NCI-H524 treated with DMSO at 0.1 percent for 48 hours (cell line): ENCODE data around the gene F10.
"Not testable (repeated sequence)": the region's sequence is repeated elsewhere in the genome, so short reads cannot be mapped to it uniquely, and the experiment has no call there.

Experiments used
- DNase-seq: peaks from one replicate; lab custom pipeline; 2025; lab: John Stamatoyannopoulos, UW

F10 gene

GRCh38 chr13:113102302-113102701, 20.3 kb upstream of the F10 start:
- not testable (repeated sequence) for DNase-seq

GRCh38 chr13:113102727-113103126, 19.9 kb upstream of the F10 start:
- no peak for DNase-seq

GRCh38 chr13:113103646-113104045, 19.0 kb upstream of the F10 start:
- no peak for DNase-seq

- DNase-seq, result no peak
Measured at GRCh38 chr13:113105032-113105920, 17.3 kb upstream of the F10 start, which contains the start of gene F7. F7 (plus strand) TSS chr13:113105791; CDS start chr13:113105842, 51 bp downstream.

GRCh38 chr13:113105921-113106452, 16.6 kb upstream of the F10 start:
- no peak for DNase-seq

- no peak for DNase-seq
Measured at GRCh38 chr13:113106711-113107351, 15.8 kb upstream of the F10 start.

GRCh38 chr13:113108521-113108920, 14.1 kb upstream of the F10 start:
- DNase-seq, result not testable (repeated sequence)

- DNase-seq, result no peak
Measured at GRCh38 chr13:113109151-113110047, 13.2 kb upstream of the F10 start.

- DNase-seq, result no peak
Measured at GRCh38 chr13:113110048-113110851, 12.3 kb upstream of the F10 start.

GRCh38 chr13:113110852-113111315, 11.7 kb upstream of the F10 start:
- DNase-seq, result no peak

- DNase-seq, result not testable (repeated sequence)
Measured at GRCh38 chr13:113111821-113112220, 10.8 kb upstream of the F10 start.

GRCh38 chr13:113112475-113112874, 10.1 kb upstream of the F10 start:
- not testable (repeated sequence) for DNase-seq

- DNase-seq, result no peak
Measured at GRCh38 chr13:113112893-113113845, 9.4 kb upstream of the F10 start.

GRCh38 chr13:113113846-113114271, 8.7 kb upstream of the F10 start:
- DNase-seq, result no peak

GRCh38 chr13:113114511-113115362, 7.9 kb upstream of the F10 start:
- no peak for DNase-seq

GRCh38 chr13:113115363-113116205, 7.0 kb upstream of the F10 start:
- no peak for DNase-seq

- no peak for DNase-seq
Measured at GRCh38 chr13:113116206-113116800, 6.3 kb upstream of the F10 start.
